Measurements from ENCODE around the gene IL1R2. TPM values are rescaled to one million over a fixed set of nuclear protein-coding genes. Genes with fewer than 3 reads are reported as not detected.

Gene IL1R2
- total and polyA plus RNA-seq, 4 donors, result 1.1 TPM; not detected in 3

DNA sequence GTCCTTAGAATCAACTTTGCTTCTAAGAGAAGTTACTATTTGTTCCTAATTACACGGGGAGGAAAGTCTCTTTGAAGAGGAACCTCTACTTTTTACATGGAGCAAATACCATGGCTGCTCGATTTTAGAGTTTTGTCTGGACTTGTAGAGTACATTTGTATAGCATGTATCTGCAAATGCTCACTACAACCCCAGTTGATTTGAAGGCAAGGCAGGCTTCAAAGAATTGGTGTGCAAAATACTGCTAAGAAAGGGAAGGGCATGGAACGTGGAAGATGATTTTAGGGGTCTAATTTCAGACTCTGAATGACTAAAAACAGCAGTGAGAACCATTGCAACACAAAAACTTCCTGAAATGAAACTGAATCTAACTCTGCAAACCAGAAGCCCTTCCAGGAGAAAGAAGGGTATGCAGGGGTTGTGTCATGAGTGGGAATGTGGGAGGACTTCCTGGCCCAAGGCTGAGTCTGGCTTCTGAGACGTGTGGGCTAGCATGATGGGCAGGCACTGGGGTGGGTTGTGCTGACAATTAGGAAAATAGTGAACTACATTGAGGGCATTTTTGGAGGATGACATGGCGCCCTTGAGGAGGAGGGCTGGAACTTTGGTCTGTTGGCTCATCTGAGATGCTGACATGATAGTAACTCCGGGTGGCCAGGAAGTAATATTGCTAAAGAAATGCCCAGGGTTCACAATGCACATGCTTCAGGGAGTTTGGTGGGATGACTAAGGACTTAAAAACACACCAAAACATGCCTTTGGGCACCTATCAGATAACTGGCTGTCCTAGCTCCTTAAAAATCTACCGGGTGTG lies 18.9 kb upstream of the IL1R2 start:
- H3K4me3 ChIP-seq (ENCODE audit: low read depth, low read length), result no peak overlapping the region
- no peaks in the 10 kb centered on the region for H3K9me3 ChIP-seq (ENCODE audit: control insufficient read depth, insufficient read depth, low read length)
- no peaks in the 10 kb centered on the region for H3K36me3 ChIP-seq (ENCODE audit: control insufficient read depth, insufficient read depth, low read length)
- H3K27ac ChIP-seq (ENCODE audit: low read depth, low read length), result no peak overlapping the region
- no peak for DNase-seq (ENCODE audit: low read depth in 4 of 6, low spot score in 6 of 6)
- H3K27me3 ChIP-seq (ENCODE audit: control insufficient read depth, insufficient read depth, low read length), result no peaks in the 10 kb centered on the region
- H3K4me1 ChIP-seq (ENCODE audit: control insufficient read depth, insufficient read depth, low read length), result peaks cover 7% of the 10 kb centered on the region
- WGBS (ENCODE audit: insufficient coverage), result 95% methylated on average over 4 of the region's 7 CpGs

- DNase-seq (ENCODE audit: low read depth in 4 of 6, low spot score in 6 of 6), result peak in 1 of 6 donors; percentile 34
- no peak overlapping the region for H3K27ac ChIP-seq (ENCODE audit: low read depth, low read length)
These were observed 17.1 kb upstream of the IL1R2 start for GRCh38 chr2:101974663-101975062.

GRCh38 chr2:101975171-101975870 lies 16.4 kb upstream of the IL1R2 start:
- DNase-seq (ENCODE audit: low read depth in 4 of 6, low spot score in 6 of 6), result no peak
- WGBS (ENCODE audit: insufficient coverage), result 85% methylated on average over 9 of the region's 17 CpGs
- H3K27me3 ChIP-seq (ENCODE audit: control insufficient read depth, insufficient read depth, low read length), result no peaks in the 10 kb centered on the region

More at GRCh38 chr2:101974663-101975062, 17.1 kb upstream of the IL1R2 start:
- Histone ChIP-seq H3K27me3 (ENCODE audit: control insufficient read depth, insufficient read depth, low read length) (no peaks in the 10 kb centered on the region), H3K4me3 (ENCODE audit: low read depth, low read length) (no peak overlapping the region), H3K9me3 (ENCODE audit: control insufficient read depth, insufficient read depth, low read length) (no peaks in the 10 kb centered on the region), H3K36me3 (ENCODE audit: control insufficient read depth, insufficient read depth, low read length) (no peaks in the 10 kb centered on the region), H3K4me1 (ENCODE audit: control insufficient read depth, insufficient read depth, low read length) (peaks cover 7% of the 10 kb centered on the region)
- 48% methylated on average over 6 of the region's 8 CpGs for WGBS (ENCODE audit: insufficient coverage)

DNA sequence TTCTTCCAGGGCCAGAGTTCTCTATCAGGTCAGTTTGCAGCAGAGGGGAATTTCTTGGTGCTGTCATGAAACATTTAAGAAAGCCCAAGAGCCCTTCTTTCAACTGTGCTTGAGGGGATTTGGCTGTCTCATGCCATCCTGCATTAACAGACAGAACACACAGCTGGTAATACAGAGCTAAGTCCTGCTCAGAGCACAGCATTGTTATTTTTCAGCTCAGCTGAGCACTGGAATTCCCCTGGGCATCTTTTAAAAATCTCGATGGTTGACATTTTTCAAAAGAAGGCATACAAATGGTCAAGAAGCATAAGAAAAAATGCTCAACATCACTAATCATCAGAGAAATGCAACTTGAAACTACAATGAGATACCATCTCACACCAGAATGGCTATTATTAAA lies 14.9 kb upstream of the IL1R2 start:
- H3K27ac ChIP-seq (ENCODE audit: low read depth, low read length), result no peak overlapping the region
- peak in 1 of 6 donors; percentile 54 for DNase-seq (ENCODE audit: low read depth in 4 of 6, low spot score in 6 of 6)
- peaks cover 7% of the 10 kb centered on the region for H3K4me1 ChIP-seq (ENCODE audit: control insufficient read depth, insufficient read depth, low read length)
- H3K27me3 ChIP-seq (ENCODE audit: control insufficient read depth, insufficient read depth, low read length), result no peaks in the 10 kb centered on the region
- WGBS (ENCODE audit: insufficient coverage), result 33% methylated on average over 1 of the region's 1 CpG
- H3K36me3 ChIP-seq (ENCODE audit: control insufficient read depth, insufficient read depth, low read length), result no peaks in the 10 kb centered on the region
- H3K4me3 ChIP-seq (ENCODE audit: low read depth, low read length), result no peak overlapping the region
- H3K9me3 ChIP-seq (ENCODE audit: control insufficient read depth, insufficient read depth, low read length), result no peaks in the 10 kb centered on the region

More at GRCh38 chr2:101975171-101975870, 16.4 kb upstream of the IL1R2 start:
- H3K27ac ChIP-seq (ENCODE audit: low read depth, low read length), result no peak overlapping the region
- H3K4me3 ChIP-seq (ENCODE audit: low read depth, low read length), result no peak overlapping the region
- no peaks in the 10 kb centered on the region for H3K9me3 ChIP-seq (ENCODE audit: control insufficient read depth, insufficient read depth, low read length)
- peaks cover 7% of the 10 kb centered on the region for H3K4me1 ChIP-seq (ENCODE audit: control insufficient read depth, insufficient read depth, low read length)
- no peaks in the 10 kb centered on the region for H3K36me3 ChIP-seq (ENCODE audit: control insufficient read depth, insufficient read depth, low read length)

DNA sequence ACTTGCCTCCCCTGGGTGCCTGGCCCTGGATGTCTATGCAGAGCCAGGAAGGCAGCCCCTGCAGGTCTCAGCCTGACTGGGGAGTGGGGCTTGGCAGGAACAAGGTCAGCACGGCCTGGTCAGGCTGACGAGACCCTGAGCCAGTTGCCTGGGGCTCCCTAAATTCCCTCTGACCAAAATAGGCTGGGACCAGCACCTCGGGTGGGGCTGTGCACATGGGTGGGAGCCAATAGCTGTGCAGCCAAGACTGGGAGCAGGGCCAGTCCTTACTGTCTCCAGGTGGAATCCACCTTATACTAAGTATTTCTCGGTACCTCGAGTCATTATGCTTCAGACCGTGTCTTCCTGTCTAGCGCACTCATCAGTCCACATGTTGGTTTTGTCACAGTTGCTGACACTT lies 11.4 kb upstream of the IL1R2 start:
- H3K36me3 ChIP-seq (ENCODE audit: control insufficient read depth, insufficient read depth, low read length), result no peaks in the 10 kb centered on the region
- peaks cover 3% of the 10 kb centered on the region for H3K4me1 ChIP-seq (ENCODE audit: control insufficient read depth, insufficient read depth, low read length)
- H3K27me3 ChIP-seq (ENCODE audit: control insufficient read depth, insufficient read depth, low read length), result no peaks in the 10 kb centered on the region
- WGBS (ENCODE audit: insufficient coverage), result 81% methylated on average over 7 of the region's 7 CpGs
- no peak overlapping the region for H3K4me3 ChIP-seq (ENCODE audit: low read depth, low read length)
- no peak for DNase-seq (ENCODE audit: low read depth in 4 of 6, low spot score in 6 of 6)
- H3K9me3 ChIP-seq (ENCODE audit: control insufficient read depth, insufficient read depth, low read length), result no peaks in the 10 kb centered on the region
- H3K27ac ChIP-seq (ENCODE audit: low read depth, low read length), result no peak overlapping the region

- Histone ChIP-seq H3K27me3 (ENCODE audit: control insufficient read depth, insufficient read depth, low read length) (no peaks in the 10 kb centered on the region), H3K36me3 (ENCODE audit: control insufficient read depth, insufficient read depth, low read length) (no peaks in the 10 kb centered on the region), H3K4me3 (ENCODE audit: low read depth, low read length) (no peak overlapping the region), H3K4me1 (ENCODE audit: control insufficient read depth, insufficient read depth, low read length) (peaks cover 3% of the 10 kb centered on the region), H3K9me3 (ENCODE audit: control insufficient read depth, insufficient read depth, low read length) (no peaks in the 10 kb centered on the region), H3K27ac (ENCODE audit: low read depth, low read length) (no peak overlapping the region)
- 70% methylated on average over 2 of the region's 5 CpGs for WGBS (ENCODE audit: insufficient coverage)
- DNase-seq (ENCODE audit: low read depth in 4 of 6, low spot score in 6 of 6), result no peak
These were observed 10.7 kb upstream of the IL1R2 start for GRCh38 chr2:101981066-101981465.

DNA sequence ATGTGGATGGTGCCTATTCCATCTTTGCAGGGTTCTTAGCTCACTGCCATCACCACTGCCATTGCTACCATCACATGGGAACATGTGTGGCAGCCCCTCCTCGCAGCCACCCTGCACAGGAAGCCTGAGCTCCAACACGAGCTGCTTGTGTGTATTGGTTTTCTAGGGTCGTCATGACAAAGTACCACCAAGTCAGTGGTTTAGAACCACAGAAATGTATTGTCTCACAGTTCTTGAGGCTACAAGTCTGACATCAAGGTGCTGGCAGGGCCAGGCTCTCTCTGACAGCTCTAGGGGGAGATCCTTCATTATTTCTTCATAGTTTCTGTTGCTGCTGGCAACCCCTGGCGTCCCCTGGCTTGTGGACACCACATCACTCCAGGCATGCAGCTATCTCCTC lies 10.3 kb upstream of the IL1R2 start:
- H3K27me3 ChIP-seq (ENCODE audit: control insufficient read depth, insufficient read depth, low read length), result no peaks in the 10 kb centered on the region
- no peaks in the 10 kb centered on the region for H3K36me3 ChIP-seq (ENCODE audit: control insufficient read depth, insufficient read depth, low read length)
- H3K9me3 ChIP-seq (ENCODE audit: control insufficient read depth, insufficient read depth, low read length), result no peaks in the 10 kb centered on the region
- H3K4me1 ChIP-seq (ENCODE audit: control insufficient read depth, insufficient read depth, low read length), result peaks cover 3% of the 10 kb centered on the region
- no peak overlapping the region for H3K4me3 ChIP-seq (ENCODE audit: low read depth, low read length)
- no peak for DNase-seq (ENCODE audit: low read depth in 4 of 6, low spot score in 6 of 6)
- no peak overlapping the region for H3K27ac ChIP-seq (ENCODE audit: low read depth, low read length)
- WGBS (ENCODE audit: insufficient coverage), result 63% methylated on average over 4 of the region's 4 CpGs

GRCh38 chr2:101982495-101983029 lies 9.2 kb upstream of the IL1R2 start:
- WGBS (ENCODE audit: insufficient coverage), result 98% methylated on average over 5 of the region's 9 CpGs
- Histone ChIP-seq H3K27me3 (ENCODE audit: control insufficient read depth, insufficient read depth, low read length) (no peaks in the 10 kb centered on the region), H3K4me3 (ENCODE audit: low read depth, low read length) (no peak overlapping the region), H3K9me3 (ENCODE audit: control insufficient read depth, insufficient read depth, low read length) (no peaks in the 10 kb centered on the region), H3K4me1 (ENCODE audit: control insufficient read depth, insufficient read depth, low read length) (peaks cover 3% of the 10 kb centered on the region), H3K27ac (ENCODE audit: low read depth, low read length) (no peak overlapping the region), H3K36me3 (ENCODE audit: control insufficient read depth, insufficient read depth, low read length) (no peaks in the 10 kb centered on the region)
- no peak for DNase-seq (ENCODE audit: low read depth in 4 of 6, low spot score in 6 of 6)

- peak in 2 of 6 donors; percentile 84 to 93 for DNase-seq (ENCODE audit: low read depth in 4 of 6, low spot score in 6 of 6)
- Histone ChIP-seq H3K9me3 (ENCODE audit: control insufficient read depth, insufficient read depth, low read length) (no peaks in the 10 kb centered on the region), H3K27me3 (ENCODE audit: control insufficient read depth, insufficient read depth, low read length) (no peaks in the 10 kb centered on the region), H3K4me3 (ENCODE audit: low read depth, low read length) (no peak overlapping the region), H3K4me1 (ENCODE audit: control insufficient read depth, insufficient read depth, low read length) (peaks cover 3% of the 10 kb centered on the region), H3K27ac (ENCODE audit: low read depth, low read length) (no peak overlapping the region), H3K36me3 (ENCODE audit: control insufficient read depth, insufficient read depth, low read length) (no peaks in the 10 kb centered on the region)
- 49% methylated on average over 3 of the region's 8 CpGs for WGBS (ENCODE audit: insufficient coverage)
These were observed 8.3 kb upstream of the IL1R2 start for GRCh38 chr2:101983486-101983885.
